Measurements from ENCODE around the gene DNM3.

DNA sequence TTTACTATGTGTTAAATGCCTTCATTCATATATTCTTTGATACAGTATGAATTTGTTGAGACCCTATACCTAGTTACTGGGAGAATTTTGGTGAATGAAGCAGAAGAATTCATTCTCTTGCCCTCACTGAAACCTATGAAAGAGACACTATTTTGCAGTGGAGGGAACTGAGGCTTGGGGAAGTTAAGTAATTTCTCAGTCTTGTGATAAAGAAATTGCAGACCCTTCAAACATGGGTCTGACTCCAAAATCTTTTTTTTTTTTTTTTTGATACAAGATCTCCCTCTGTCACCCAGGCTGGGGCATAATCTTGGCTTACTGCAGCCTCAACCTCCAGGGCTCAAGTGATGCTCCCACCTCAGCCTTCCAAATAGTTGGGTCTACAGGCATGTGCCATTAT is 132.1 kb downstream of the DNM3 start:
- TF ChIP-seq, protein P1, sequence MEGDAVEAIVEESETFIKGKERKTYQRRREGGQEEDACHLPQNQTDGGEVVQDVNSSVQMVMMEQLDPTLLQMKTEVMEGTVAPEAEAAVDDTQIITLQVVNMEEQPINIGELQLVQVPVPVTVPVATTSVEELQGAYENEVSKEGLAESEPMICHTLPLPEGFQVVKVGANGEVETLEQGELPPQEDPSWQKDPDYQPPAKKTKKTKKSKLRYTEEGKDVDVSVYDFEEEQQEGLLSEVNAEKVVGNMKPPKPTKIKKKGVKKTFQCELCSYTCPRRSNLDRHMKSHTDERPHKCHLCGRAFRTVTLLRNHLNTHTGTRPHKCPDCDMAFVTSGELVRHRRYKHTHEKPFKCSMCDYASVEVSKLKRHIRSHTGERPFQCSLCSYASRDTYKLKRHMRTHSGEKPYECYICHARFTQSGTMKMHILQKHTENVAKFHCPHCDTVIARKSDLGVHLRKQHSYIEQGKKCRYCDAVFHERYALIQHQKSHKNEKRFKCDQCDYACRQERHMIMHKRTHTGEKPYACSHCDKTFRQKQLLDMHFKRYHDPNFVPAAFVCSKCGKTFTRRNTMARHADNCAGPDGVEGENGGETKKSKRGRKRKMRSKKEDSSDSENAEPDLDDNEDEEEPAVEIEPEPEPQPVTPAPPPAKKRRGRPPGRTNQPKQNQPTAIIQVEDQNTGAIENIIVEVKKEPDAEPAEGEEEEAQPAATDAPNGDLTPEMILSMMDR (optimal IDR thresholded peaks at IDR 0.05 in 1 of 3, IDR thresholded peaks at IDR 0.05 in 1 of 3, conservative IDR thresholded peaks at IDR 0.05 in 1 of 3; ENCODE audit: extremely low read depth in 1 of 3, insufficient read depth in 2 of 3, low read length in 3 of 3): no peak
- TF ChIP-seq EZH2 (IDR thresholded peaks at IDR 0.05; ENCODE audit: low read length): no peak
